Mesothelial cell of epicardium (in vitro differentiated cells): ENCODE results near the gene PRR3. TPM values are rescaled to one million over a fixed set of nuclear protein-coding genes. Genes with fewer than 3 reads are reported as not detected.
"Not testable (repeated sequence)": the region's sequence is repeated elsewhere in the genome, so short reads cannot be mapped to it uniquely, and the experiment has no call there.

ENCODE experiments used
- DNase-seq, 2 experiments: peaks; one replicate each; pipeline ENCODE4 v3.0.0; 2021; ENCODE audit warnings: low spot score in 2 of 2; ENCODE audit not compliant: unreplicated experiment in 2 of 2
- H3K27ac Mint-ChIP-seq: 2 replicates; pipeline ENCODE4 v1.8.0; 2021; ENCODE audit warnings: mixed read lengths
- H3K27me3 Mint-ChIP-seq: 2 replicates; pipeline ENCODE4 v1.8.0; 2021; ENCODE audit warnings: low read depth, mixed read lengths
- H3K36me3 Mint-ChIP-seq: 2 replicates; pipeline ENCODE4 v1.8.0; 2021; ENCODE audit warnings: mixed read lengths
- H3K4me1 Mint-ChIP-seq: 2 replicates; pipeline ENCODE4 v1.8.0; 2021; ENCODE audit warnings: mixed read lengths
- H3K4me3 Mint-ChIP-seq: 2 replicates; pipeline ENCODE4 v1.8.0; 2021; ENCODE audit warnings: mild to moderate bottlenecking, moderate library complexity, mixed read lengths
- H3K9me3 Mint-ChIP-seq: 2 replicates; pipeline ENCODE4 v1.8.0; 2021; ENCODE audit warnings: mixed read lengths
- total RNA-seq: library from RNA; stranded (reverse); gene quantifications from 3 replicates; pipeline ENCODE4 v1.2.1, GENCODE V29; 2021
- TF ChIP-seq, protein P1 (sequence below): fragments of 200-600 bp; sonication (generic); IDR thresholded peaks from one replicate; pipeline ENCODE4 v1.5.0; 2021; ENCODE audit warnings: antibody characterized with exemption; ENCODE audit not compliant: unreplicated experiment

The PRR3 gene
- total RNA-seq, 1 donor from 2014 or later = 25.5 TPM

DNA sequence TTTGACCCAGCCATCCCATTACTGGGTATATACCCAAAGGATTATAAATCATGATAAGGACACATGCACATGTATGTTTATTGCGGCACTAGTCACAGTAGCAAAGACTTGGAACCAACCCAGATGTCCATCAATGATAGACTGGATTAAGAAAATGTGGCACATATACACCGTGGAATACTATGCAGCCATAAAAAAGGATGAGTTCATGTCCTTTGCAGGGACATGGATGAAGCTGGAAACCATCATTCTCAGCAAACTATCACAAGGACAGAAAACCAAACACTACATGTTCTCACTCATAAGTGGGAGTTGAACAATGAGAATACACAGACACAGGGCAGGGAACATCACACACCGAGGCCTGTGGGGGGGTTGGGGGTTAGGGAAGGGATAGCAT is 30.7 kb upstream of the PRR3 start:
- not testable (repeated sequence) for H3K36me3 Mint-ChIP-seq, H3K4me3 Mint-ChIP-seq, H3K4me1 Mint-ChIP-seq, H3K9me3 Mint-ChIP-seq, H3K27ac Mint-ChIP-seq, DNase-seq
- H3K27me3 Mint-ChIP-seq = peaks cover 41% of the 10 kb centered on the region

DNA sequence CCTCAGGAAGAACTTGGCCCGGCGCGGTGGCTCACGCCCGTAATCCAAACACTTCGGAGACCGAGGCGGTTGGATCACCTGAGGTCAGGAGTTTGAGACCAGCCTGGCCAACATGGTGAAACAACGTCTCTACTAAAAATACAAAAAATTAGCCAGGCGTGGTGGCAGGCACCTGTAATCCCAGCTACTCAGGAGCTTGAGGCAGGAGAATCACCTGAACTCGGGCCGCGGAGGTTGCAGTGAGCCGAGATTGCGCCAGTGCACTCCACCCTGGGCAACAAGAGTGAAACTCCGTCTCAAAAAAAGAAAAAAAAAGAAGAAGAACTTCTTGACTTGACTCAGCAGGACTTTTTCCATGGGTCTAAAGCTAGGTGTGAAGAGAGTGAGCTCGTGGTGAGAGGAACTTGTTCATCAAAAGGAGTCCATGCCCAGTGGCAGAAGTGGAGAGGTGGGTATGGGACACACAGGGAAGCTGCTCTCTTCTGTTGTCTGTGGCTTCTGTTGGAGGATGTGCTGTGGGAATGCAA is 27.7 kb upstream of the PRR3 start:
- H3K4me1 Mint-ChIP-seq, H3K4me3 Mint-ChIP-seq, H3K36me3 Mint-ChIP-seq, H3K27ac Mint-ChIP-seq, H3K9me3 Mint-ChIP-seq, DNase-seq: not testable (repeated sequence)
- H3K27me3 Mint-ChIP-seq = peaks cover 13% of the 10 kb centered on the region

GRCh38 chr6:30530014-30530413 is 27.1 kb upstream of the PRR3 start:
- no peak overlapping the region for H3K27ac Mint-ChIP-seq
- peaks cover 5% of the 10 kb centered on the region for H3K9me3 Mint-ChIP-seq
- no peak overlapping the region for H3K4me3 Mint-ChIP-seq
- H3K36me3 Mint-ChIP-seq = no peaks in the 10 kb centered on the region
- DNase-seq = no peak
- H3K27me3 Mint-ChIP-seq = peaks cover 7% of the 10 kb centered on the region
- H3K4me1 Mint-ChIP-seq = no peaks in the 10 kb centered on the region
- TF ChIP-seq, protein P1, sequence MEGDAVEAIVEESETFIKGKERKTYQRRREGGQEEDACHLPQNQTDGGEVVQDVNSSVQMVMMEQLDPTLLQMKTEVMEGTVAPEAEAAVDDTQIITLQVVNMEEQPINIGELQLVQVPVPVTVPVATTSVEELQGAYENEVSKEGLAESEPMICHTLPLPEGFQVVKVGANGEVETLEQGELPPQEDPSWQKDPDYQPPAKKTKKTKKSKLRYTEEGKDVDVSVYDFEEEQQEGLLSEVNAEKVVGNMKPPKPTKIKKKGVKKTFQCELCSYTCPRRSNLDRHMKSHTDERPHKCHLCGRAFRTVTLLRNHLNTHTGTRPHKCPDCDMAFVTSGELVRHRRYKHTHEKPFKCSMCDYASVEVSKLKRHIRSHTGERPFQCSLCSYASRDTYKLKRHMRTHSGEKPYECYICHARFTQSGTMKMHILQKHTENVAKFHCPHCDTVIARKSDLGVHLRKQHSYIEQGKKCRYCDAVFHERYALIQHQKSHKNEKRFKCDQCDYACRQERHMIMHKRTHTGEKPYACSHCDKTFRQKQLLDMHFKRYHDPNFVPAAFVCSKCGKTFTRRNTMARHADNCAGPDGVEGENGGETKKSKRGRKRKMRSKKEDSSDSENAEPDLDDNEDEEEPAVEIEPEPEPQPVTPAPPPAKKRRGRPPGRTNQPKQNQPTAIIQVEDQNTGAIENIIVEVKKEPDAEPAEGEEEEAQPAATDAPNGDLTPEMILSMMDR = no peak

GRCh38 chr6:30533460-30534294 is 23.4 kb upstream of the PRR3 start:
- Mint-ChIP-seq H3K27me3 (peaks cover 3% of the 10 kb centered on the region), H3K4me1 (no peaks in the 10 kb centered on the region), H3K27ac (no peak overlapping the region), H3K4me3 (no peak overlapping the region), H3K36me3 (no peaks in the 10 kb centered on the region), H3K9me3 (no peaks in the 10 kb centered on the region)
- TF ChIP-seq, protein P1 = no peak
- DNase-seq = no peak

GRCh38 chr6:30537931-30538330 is 19.2 kb upstream of the PRR3 start:
- TF ChIP-seq, protein P1 = no peak
- Mint-ChIP-seq H3K9me3 (no peaks in the 10 kb centered on the region), H3K4me1 (peaks cover 6% of the 10 kb centered on the region), H3K27ac (no peak overlapping the region), H3K36me3 (no peaks in the 10 kb centered on the region), H3K27me3 (peaks cover 7% of the 10 kb centered on the region), H3K4me3 (no peak overlapping the region)
- DNase-seq = no peak

DNA sequence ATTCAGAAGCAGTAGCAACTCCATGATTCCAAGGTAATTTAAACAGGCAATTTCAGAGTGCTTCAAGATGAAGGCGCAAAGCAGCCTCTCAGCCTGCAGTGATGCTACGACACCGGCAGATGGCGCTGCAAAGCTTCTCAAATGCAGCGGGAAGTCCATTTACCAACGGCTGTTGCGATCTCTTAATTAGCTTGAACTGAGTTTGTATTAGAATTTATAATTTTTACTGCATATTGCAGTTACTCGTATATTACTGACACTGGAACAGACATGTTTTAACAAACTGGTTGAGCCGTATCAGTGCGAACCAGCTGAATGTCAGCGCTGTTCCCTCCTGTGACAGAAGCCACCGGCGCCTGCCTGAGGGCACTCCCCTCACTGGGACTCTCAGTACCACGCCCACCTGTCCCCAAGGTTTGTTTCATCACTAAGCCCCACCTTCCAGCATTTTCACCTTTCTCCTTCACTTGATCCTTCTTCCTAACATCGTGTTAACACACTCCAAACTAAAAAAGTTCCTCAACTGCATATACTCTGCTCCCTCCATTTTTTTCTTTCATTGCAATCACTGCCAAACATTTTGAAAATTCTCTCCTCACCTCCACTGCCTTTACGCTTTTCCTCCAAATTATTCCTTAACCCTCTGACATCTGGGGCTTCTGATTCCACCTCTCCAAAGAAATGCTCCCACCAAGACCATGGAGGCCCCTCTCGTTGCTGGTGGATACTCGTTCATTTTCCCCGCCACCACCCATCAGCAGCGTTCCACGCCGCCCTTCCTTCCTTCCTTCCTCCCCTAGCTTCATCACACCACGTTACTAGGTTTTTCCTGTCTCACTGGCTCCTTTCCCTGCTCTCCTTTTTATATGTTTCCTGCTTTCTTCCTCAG is 15.3 kb upstream of the PRR3 start:
- Mint-ChIP-seq H3K4me1 (peaks cover 6% of the 10 kb centered on the region), H3K4me3 (peak overlapping the region; percentile 44), H3K9me3 (no peaks in the 10 kb centered on the region), H3K36me3 (peaks cover 4% of the 10 kb centered on the region), H3K27me3 (peaks cover 7% of the 10 kb centered on the region), H3K27ac (no peak overlapping the region)
- DNase-seq = peak; percentile 56 to 77
- TF ChIP-seq, protein P1 = peak; percentile 94
